HG03342 (cell line): ENCODE measurements around the gene HNRNPA1.
A peak's percentile ranks its signal among the peaks of the same experiment; 100 is the strongest.
"Not testable (repeated sequence)": the region's sequence is repeated elsewhere in the genome, so short reads cannot be mapped to it uniquely, and the experiment has no call there.

Experiments used
- ATAC-seq: cut with Tn5 transposase; IDR thresholded peaks from one replicate; pipeline ENCODE4 v1.9.1; 2021; ENCODE audit warnings: mild to moderate bottlenecking, moderate library complexity; ENCODE audit not compliant: unreplicated experiment

The HNRNPA1 gene

GRCh38 chr12:54296393-54297099 is 16.0 kb downstream of the HNRNPA1 start:
- ATAC-seq = no peak

- no peak for ATAC-seq
Observed at GRCh38 chr12:54298904-54299303, 18.4 kb downstream of the HNRNPA1 start.

GRCh38 chr12:54299515-54300224 is 19.1 kb downstream of the HNRNPA1 start:
- no peak for ATAC-seq

GRCh38 chr12:54300225-54300731 is 19.8 kb downstream of the HNRNPA1 start:
- no peak for ATAC-seq

- ATAC-seq = no peak
Observed at GRCh38 chr12:54300732-54301427, 20.4 kb downstream of the HNRNPA1 start, which contains the start of gene NFE2. NFE2 (minus strand) TSS chr12:54301015; CDS start chr12:54295248, 5,767 bp downstream.

- no peak for ATAC-seq
Observed at GRCh38 chr12:54301428-54302048, 21.0 kb downstream of the HNRNPA1 start.

- no peak for ATAC-seq
Observed at GRCh38 chr12:54303640-54304039, 23.1 kb downstream of the HNRNPA1 start.

- no peak for ATAC-seq
Observed at GRCh38 chr12:54304187-54304810, 23.8 kb downstream of the HNRNPA1 start.

- ATAC-seq = no peak
Observed at GRCh38 chr12:54306925-54307741, 26.6 kb downstream of the HNRNPA1 start.

GRCh38 chr12:54311051-54311450 is 30.5 kb downstream of the HNRNPA1 start:
- no peak for ATAC-seq

GRCh38 chr12:54312309-54312708 is 31.8 kb downstream of the HNRNPA1 start:
- not testable (repeated sequence) for ATAC-seq

- no peak for ATAC-seq
Observed at GRCh38 chr12:54321363-54321762, 40.8 kb downstream of the HNRNPA1 start.

- ATAC-seq = peak; percentile 98
Observed at GRCh38 chr12:54324617-54325441, 44.3 kb downstream of the HNRNPA1 start, which contains the start of gene COPZ1. COPZ1 (plus strand) TSS chr12:54325131; CDS start chr12:54325164, 33 bp downstream.

GRCh38 chr12:54325442-54326109 is 45.0 kb downstream of the HNRNPA1 start:
- ATAC-seq = not testable (repeated sequence)

- no peak for ATAC-seq
Observed at GRCh38 chr12:54328595-54329337, 48.2 kb downstream of the HNRNPA1 start.

- ATAC-seq = no peak
Observed at GRCh38 chr12:54329759-54330158, 49.2 kb downstream of the HNRNPA1 start.

GRCh38 chr12:54330442-54330841 is 49.9 kb downstream of the HNRNPA1 start:
- no peak for ATAC-seq
